Amygdala (tissue), 56 donors: ENCODE data around the gene TM9SF3.

Experiments
- DNase-seq, 56 donors: peaks; one replicate each; lab custom pipeline; 2025; lab: John Stamatoyannopoulos, UW

Gene TM9SF3

GRCh38 chr10:96586419-96587263 is at the start of gene TM9SF3:
TM9SF3 (minus strand) TSS chr10:96587012; CDS start chr10:96586835, 177 bp downstream.
- DNase-seq, result peak in 55 of 56 donors; percentile 19 to 90 (median 79)

GRCh38 chr10:96636551-96636950 is 49.7 kb upstream of the TM9SF3 start:
- DNase-seq, result no peak

- DNase-seq, result no peak
These were observed 46.3 kb upstream of the TM9SF3 start for GRCh38 chr10:96632974-96633710.

GRCh38 chr10:96627292-96627691 is 40.5 kb upstream of the TM9SF3 start:
- DNase-seq, result no peak

GRCh38 chr10:96626795-96627194 is 40.0 kb upstream of the TM9SF3 start:
- DNase-seq, result no peak

GRCh38 chr10:96625173-96625572 is 38.4 kb upstream of the TM9SF3 start:
- no peak for DNase-seq

- no peak for DNase-seq
These were observed 35.4 kb upstream of the TM9SF3 start for GRCh38 chr10:96622013-96622787.

GRCh38 chr10:96619796-96620773 is 33.3 kb upstream of the TM9SF3 start:
- no peak for DNase-seq

GRCh38 chr10:96619120-96619519 is 32.3 kb upstream of the TM9SF3 start:
- no peak for DNase-seq

- DNase-seq, result peak in 41 of 56 donors; percentile 8 to 78 (median 39)
These were observed 31.8 kb upstream of the TM9SF3 start for GRCh38 chr10:96618653-96619052.

- DNase-seq, result no peak
These were observed 30.1 kb upstream of the TM9SF3 start for GRCh38 chr10:96616961-96617360.

- DNase-seq, result no peak
These were observed 27.7 kb upstream of the TM9SF3 start for GRCh38 chr10:96614515-96614914.

- DNase-seq, result no peak
These were observed 26.8 kb upstream of the TM9SF3 start for GRCh38 chr10:96613576-96613975.

- no peak for DNase-seq
These were observed 25.4 kb upstream of the TM9SF3 start for GRCh38 chr10:96612055-96612830.

- DNase-seq, result no peak
These were observed 24.0 kb upstream of the TM9SF3 start for GRCh38 chr10:96610817-96611216.

- no peak for DNase-seq
These were observed 22.7 kb upstream of the TM9SF3 start for GRCh38 chr10:96609510-96609909.

- no peak for DNase-seq
These were observed 22.0 kb upstream of the TM9SF3 start for GRCh38 chr10:96608805-96609204.

- DNase-seq, result no peak
These were observed 21.4 kb upstream of the TM9SF3 start for GRCh38 chr10:96608262-96608661.

GRCh38 chr10:96606946-96607345 is 20.1 kb upstream of the TM9SF3 start:
- no peak for DNase-seq
